Measurements from ENCODE around the gene GPX4.

GRCh38 chr19:1106841-1107660, 3.3 kb downstream of the GPX4 start:
- TF ChIP-seq CEBPB (IDR thresholded peaks at IDR 0.05; ENCODE audit: borderline replicate concordance, low read depth, low read length) (no peak), MAX (IDR thresholded peaks at IDR 0.05) (no peak), NR2F1 (CRISPR knock-in tag; IDR thresholded peaks at IDR 0.05) (no peak), NFIB (CRISPR knock-in tag; IDR thresholded peaks at IDR 0.05; ENCODE audit: borderline replicate concordance) (no peak), NBN (conservative IDR thresholded peaks at IDR 0.05) (no peak), ZNF704 (CRISPR knock-in tag; IDR thresholded peaks at IDR 0.05; ENCODE audit: borderline replicate concordance) (no peak), NCOR1 (IDR thresholded peaks at IDR 0.05; ENCODE audit: borderline replicate concordance, low read length) (no peak), NFYB (CRISPR knock-in tag; IDR thresholded peaks at IDR 0.05) (no peak), POLR2AphosphoS5 (IDR thresholded peaks at IDR 0.05; ENCODE audit: low read depth, low read length) (no peak; the same call in none of the 2 replicates), UBTF (CRISPR knock-in tag; IDR thresholded peaks at IDR 0.05) (no peak), SMARCC2 (IDR thresholded peaks at IDR 0.05) (no peak), EP300 (IDR thresholded peaks at IDR 0.05; ENCODE audit: low read depth in 2 of 2, low read length in 2 of 2) (no peak), EP300 (CRISPR knock-in tag; IDR thresholded peaks at IDR 0.05; ENCODE audit: borderline replicate concordance) (no peak), ZNF558 (CRISPR knock-in tag; IDR thresholded peaks at IDR 0.05; ENCODE audit: borderline replicate concordance) (no peak), HDAC2 (CRISPR knock-in tag; IDR thresholded peaks at IDR 0.05) (no peak)
